ENCODE measurements around the gene CFAP91. TPM values are rescaled to one million over a fixed set of nuclear protein-coding genes. Genes with fewer than 3 reads are reported as not detected.
A peak's percentile ranks its signal among the peaks of the same experiment; 100 is the strongest.

CFAP91 gene
- total and polyA plus RNA-seq, 9 donors, result 5.3 to 47.9 (median 11.4) TPM

DNA sequence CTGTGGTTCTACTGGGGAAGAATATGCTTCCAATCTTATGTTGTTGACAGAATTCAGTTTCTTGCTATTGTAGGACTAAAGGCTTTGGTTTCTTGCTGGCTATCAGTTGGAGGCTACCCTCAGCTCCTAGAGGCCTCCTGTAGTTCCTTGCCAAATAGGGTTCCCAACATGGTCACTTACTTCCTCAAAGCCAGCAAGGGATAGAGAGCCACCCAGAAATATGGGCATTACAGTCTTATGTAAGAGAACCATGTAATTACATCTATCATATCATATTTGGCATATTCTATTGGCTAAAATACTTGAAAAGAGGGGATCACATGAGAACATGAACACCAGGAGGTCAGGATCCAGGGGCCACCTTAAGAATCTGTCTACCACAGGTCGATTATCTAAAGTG lies 19.4 kb upstream of the CFAP91 start:
- H3K4me1 ChIP-seq (ENCODE audit: insufficient read depth), result no peaks in the 10 kb centered on the region
- no peaks in the 10 kb centered on the region for H3K9me3 ChIP-seq
- no peak for DNase-seq
- intact Hi-C loops (cut with DNase I), result no loop called here
- TF ChIP-seq, protein P1, sequence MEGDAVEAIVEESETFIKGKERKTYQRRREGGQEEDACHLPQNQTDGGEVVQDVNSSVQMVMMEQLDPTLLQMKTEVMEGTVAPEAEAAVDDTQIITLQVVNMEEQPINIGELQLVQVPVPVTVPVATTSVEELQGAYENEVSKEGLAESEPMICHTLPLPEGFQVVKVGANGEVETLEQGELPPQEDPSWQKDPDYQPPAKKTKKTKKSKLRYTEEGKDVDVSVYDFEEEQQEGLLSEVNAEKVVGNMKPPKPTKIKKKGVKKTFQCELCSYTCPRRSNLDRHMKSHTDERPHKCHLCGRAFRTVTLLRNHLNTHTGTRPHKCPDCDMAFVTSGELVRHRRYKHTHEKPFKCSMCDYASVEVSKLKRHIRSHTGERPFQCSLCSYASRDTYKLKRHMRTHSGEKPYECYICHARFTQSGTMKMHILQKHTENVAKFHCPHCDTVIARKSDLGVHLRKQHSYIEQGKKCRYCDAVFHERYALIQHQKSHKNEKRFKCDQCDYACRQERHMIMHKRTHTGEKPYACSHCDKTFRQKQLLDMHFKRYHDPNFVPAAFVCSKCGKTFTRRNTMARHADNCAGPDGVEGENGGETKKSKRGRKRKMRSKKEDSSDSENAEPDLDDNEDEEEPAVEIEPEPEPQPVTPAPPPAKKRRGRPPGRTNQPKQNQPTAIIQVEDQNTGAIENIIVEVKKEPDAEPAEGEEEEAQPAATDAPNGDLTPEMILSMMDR (IDR thresholded peaks at IDR 0.05), result no peak
- no peak for TF ChIP-seq POLR2A (IDR thresholded peaks at IDR 0.05)
- no peak for TF ChIP-seq EP300 (IDR thresholded peaks at IDR 0.05)
- H3K36me3 ChIP-seq, result no peaks in the 10 kb centered on the region
- 21 to 26% (median 21%) methylated on average over 1 of the region's 1 CpG for WGBS, 3 donors
- no peak overlapping the region for H3K27ac ChIP-seq
- H3K4me3 ChIP-seq, result no peak overlapping the region
- no peaks in the 10 kb centered on the region for H3K27me3 ChIP-seq

DNA sequence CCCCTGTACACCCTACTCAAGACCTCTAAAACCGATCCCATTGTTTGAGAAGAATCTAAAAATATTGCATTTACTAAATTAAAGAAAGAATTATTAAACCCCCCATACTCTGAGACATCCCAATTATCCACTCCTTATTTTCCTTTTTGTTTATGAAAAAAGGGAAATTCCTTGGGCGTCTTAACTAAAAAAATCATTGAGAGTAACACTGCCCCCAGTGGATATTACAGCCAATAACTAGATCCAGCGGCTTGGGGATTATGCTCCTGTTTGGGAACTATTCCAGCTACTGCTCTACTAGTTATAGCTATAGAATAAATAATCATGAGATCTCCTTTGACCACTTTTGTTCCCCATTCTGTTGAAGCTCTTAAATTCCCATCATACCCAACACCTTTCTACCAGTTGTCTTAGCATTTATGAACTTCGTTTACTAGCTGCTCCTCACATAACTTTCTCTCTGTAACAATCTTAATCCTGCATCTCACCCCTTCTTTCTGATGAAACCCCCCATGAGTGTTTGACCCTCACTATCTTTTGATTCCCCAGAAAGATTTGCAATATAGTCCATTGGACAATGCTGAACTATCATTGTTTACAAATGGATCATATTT lies 12.7 kb upstream of the CFAP91 start:
- DNase-seq, result no peak

DNA sequence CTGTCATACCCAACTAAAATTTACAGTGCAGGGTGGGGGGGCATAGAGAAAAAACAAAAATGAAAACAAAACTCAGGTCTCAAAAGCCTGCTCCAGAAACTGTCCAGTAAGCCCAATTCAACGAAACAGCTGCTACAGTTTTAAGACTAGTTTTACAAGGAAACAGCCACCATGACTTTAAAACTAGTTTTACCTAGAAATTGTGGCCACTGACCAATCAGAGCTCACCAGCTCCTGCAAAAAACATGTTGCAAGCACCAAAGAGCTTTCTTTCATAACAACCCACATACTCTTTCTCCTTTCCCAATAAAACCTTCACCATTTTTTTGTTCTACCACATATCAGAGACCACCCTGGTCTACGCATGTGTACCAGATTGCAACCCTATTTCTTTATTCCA lies 7.3 kb upstream of the CFAP91 start:
- H3K4me3 ChIP-seq, result no peak overlapping the region
- intact Hi-C loops (cut with DNase I), result no loop called here
- H3K27ac ChIP-seq, result no peak overlapping the region
- no peak for TF ChIP-seq EP300 (IDR thresholded peaks at IDR 0.05)
- H3K36me3 ChIP-seq, result no peaks in the 10 kb centered on the region
- DNase-seq, result no peak
- no peaks in the 10 kb centered on the region for H3K27me3 ChIP-seq
- 93 to 97% (median 94%) methylated on average over 2 of the region's 2 CpGs for WGBS, 3 donors
- no peaks in the 10 kb centered on the region for H3K4me1 ChIP-seq (ENCODE audit: insufficient read depth)
- H3K9me3 ChIP-seq, result no peaks in the 10 kb centered on the region

More for the DNA sequence above, 12.7 kb upstream of the CFAP91 start:
- Histone ChIP-seq H3K4me1 (ENCODE audit: insufficient read depth) (no peaks in the 10 kb centered on the region), H3K36me3 (no peaks in the 10 kb centered on the region), H3K9me3 (no peaks in the 10 kb centered on the region), H3K27me3 (no peaks in the 10 kb centered on the region), H3K4me3 (no peak overlapping the region), H3K27ac (no peak overlapping the region)
- 43 to 50% (median 43%) methylated on average over 4 of the region's 4 CpGs for WGBS, 3 donors
- TF ChIP-seq EP300 (IDR thresholded peaks at IDR 0.05), result no peak
- no peak for TF ChIP-seq POLR2A (IDR thresholded peaks at IDR 0.05)
- TF ChIP-seq, protein P1 (IDR thresholded peaks at IDR 0.05), result peak in 1 of 3 donors; percentile 21
- intact Hi-C loops (cut with DNase I), result no loop called here

DNA sequence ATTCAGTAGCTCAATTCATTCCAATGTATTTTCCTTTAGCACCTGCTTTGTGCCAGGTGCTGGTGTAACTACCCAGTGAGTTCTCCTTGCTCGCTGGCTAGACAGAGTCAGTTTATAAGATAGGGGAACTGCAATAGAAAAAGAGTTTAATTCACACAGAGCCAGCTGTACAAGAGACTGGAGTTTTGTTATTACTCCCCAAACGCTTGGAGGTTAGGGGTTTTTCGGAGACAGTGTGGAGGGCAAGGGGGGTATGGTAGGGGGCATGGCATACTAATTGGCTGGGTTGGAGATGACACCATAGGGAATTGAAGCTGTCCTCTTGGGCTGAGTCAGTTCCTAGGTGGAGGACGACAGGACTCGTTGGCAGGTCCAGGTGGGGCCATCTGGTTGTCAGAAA lies 5.4 kb upstream of the CFAP91 start:
- intact Hi-C loops (cut with DNase I), result no loop called here
- WGBS, 3 donors, result 75 to 86% (median 83%) methylated on average over 5 of the region's 5 CpGs
- no peaks in the 10 kb centered on the region for H3K9me3 ChIP-seq
- H3K36me3 ChIP-seq, result no peaks in the 10 kb centered on the region
- no peak overlapping the region for H3K4me3 ChIP-seq
- H3K4me1 ChIP-seq (ENCODE audit: insufficient read depth), result peaks cover 2% of the 10 kb centered on the region
- H3K27ac ChIP-seq, result no peak overlapping the region
- DNase-seq, result no peak
- TF ChIP-seq POLR2A (IDR thresholded peaks at IDR 0.05), result no peak
- no peak for TF ChIP-seq EP300 (IDR thresholded peaks at IDR 0.05)
- TF ChIP-seq, protein P1 (IDR thresholded peaks at IDR 0.05), result no peak
- H3K27me3 ChIP-seq, result no peaks in the 10 kb centered on the region

DNA sequence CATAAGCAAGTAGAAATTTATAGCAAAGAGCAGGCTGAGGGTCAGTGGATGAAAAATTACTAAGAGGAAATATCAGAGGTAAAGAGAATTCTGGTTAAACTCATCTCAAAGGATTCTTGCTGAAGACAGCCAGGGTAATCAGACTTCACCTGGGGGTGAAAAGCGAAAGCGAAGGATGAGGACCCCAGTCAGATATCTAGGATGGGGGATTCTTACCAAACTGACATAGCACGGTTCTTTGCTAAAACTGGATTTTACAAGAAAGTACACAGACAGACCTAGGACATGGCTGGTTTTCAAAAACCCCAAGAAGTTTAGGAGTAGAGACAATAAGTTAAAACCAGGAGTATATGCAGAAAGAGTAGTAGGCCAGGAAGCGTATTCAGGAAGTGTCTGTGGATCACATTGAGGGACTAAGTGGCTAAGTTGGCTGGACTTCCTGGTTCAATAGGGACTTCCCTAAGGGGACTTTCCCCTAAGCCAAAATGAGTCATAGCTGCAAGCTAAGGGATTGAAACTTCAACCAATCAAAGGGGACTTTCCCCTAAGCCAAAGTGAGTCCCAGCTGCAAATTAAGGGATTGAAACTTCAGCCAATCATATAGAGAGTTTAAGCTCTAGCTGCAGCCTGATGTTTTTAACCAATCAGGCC lies 2.4 kb upstream of the CFAP91 start:
- no peak overlapping the region for H3K27ac ChIP-seq
- H3K9me3 ChIP-seq, result no peaks in the 10 kb centered on the region
- H3K27me3 ChIP-seq, result no peaks in the 10 kb centered on the region
- H3K4me1 ChIP-seq (ENCODE audit: insufficient read depth), result peaks cover 2% of the 10 kb centered on the region
- H3K36me3 ChIP-seq, result no peaks in the 10 kb centered on the region
- intact Hi-C loops (cut with DNase I), result no loop called here
- no peak overlapping the region for H3K4me3 ChIP-seq
- DNase-seq, result no peak
- TF ChIP-seq, protein P1 (IDR thresholded peaks at IDR 0.05), result no peak
- TF ChIP-seq POLR2A (IDR thresholded peaks at IDR 0.05) (no peak), EP300 (IDR thresholded peaks at IDR 0.05) (no peak)
- WGBS, 3 donors, result 93 to 96% (median 95%) methylated on average over 4 of the region's 4 CpGs
